A673 (cell line): ENCODE data around the gene RXRA.

Experiments used
- CTCF ChIP-seq: fragments of 300-800, 200-600 bp; sonication (generic); conservative IDR thresholded peaks from 2 replicates; pipeline ENCODE4 v1.5.1; 2017; ENCODE audit warnings: low read depth, mild to moderate bottlenecking, antibody characterized with exemption, low read length, moderate library complexity, mixed read lengths
- EZH2 ChIP-seq: fragments of 200-600 bp; sonication (generic); IDR thresholded peaks from 2 replicates; pipeline ENCODE4 v1.6.1; 2017; ENCODE audit warnings: borderline replicate concordance, low read depth, mild to moderate bottlenecking, mixed read lengths, antibody characterized with exemption, low read length; ENCODE audit not compliant: poor library complexity, severe bottlenecking

GRCh38 chr9:134318941-134319305, 7.3 kb upstream of the RXRA start:
- TF ChIP-seq EZH2 (no peak), CTCF (no peak)
